ENCODE data around the gene HIBADH.
"Not testable (repeated sequence)": the region's sequence is repeated elsewhere in the genome, so short reads cannot be mapped to it uniquely, and the experiment has no call there.

The HIBADH gene

DNA sequence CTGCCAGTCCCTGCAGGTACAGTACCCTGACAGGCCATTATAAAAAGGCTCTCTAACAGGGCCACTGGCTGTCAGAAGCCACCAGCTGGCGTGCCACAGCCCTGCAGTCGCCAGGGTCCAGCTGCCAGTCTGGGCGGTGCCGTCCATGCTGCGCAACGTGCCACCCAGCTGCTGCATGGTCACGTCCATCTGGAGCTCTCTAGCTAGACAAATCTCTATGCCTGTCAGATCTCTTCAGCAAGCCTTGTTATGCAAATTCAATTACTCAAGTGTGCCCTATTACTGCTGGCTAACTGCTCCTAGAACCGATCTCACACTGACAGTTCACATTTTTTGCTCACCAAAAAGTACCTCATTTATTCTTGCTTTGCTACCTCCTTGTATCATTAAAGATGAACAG is 75.9 kb downstream of the HIBADH start:
- H3K4me1 ChIP-seq (ENCODE audit: control insufficient read depth, insufficient read depth, low read length) = peaks cover 9% of the 10 kb centered on the region
- H3K9ac ChIP-seq (ENCODE audit: low read depth, low read length) = no peak overlapping the region
- no peaks in the 10 kb centered on the region for H3K9me3 ChIP-seq (ENCODE audit: control insufficient read depth, insufficient read depth, low read length)
- no peak overlapping the region for H3K4me3 ChIP-seq (ENCODE audit: low read depth, low read length)
- H3K27me3 ChIP-seq (ENCODE audit: control insufficient read depth, insufficient read depth, low read length) = no peaks in the 10 kb centered on the region
- no peaks in the 10 kb centered on the region for H3K36me3 ChIP-seq (ENCODE audit: control insufficient read depth, insufficient read depth, low read length)

- H3K9me3 ChIP-seq (ENCODE audit: control insufficient read depth, insufficient read depth, low read length) = no peaks in the 10 kb centered on the region
- no peak overlapping the region for H3K4me3 ChIP-seq (ENCODE audit: low read depth, low read length)
- no peaks in the 10 kb centered on the region for H3K36me3 ChIP-seq (ENCODE audit: control insufficient read depth, insufficient read depth, low read length)
- peaks cover 5% of the 10 kb centered on the region for H3K4me1 ChIP-seq (ENCODE audit: control insufficient read depth, insufficient read depth, low read length)
- no peak overlapping the region for H3K9ac ChIP-seq (ENCODE audit: low read depth, low read length)
- H3K27me3 ChIP-seq (ENCODE audit: control insufficient read depth, insufficient read depth, low read length) = no peaks in the 10 kb centered on the region
These were observed 76.8 kb downstream of the HIBADH start for GRCh38 chr7:27585781-27586447.

DNA sequence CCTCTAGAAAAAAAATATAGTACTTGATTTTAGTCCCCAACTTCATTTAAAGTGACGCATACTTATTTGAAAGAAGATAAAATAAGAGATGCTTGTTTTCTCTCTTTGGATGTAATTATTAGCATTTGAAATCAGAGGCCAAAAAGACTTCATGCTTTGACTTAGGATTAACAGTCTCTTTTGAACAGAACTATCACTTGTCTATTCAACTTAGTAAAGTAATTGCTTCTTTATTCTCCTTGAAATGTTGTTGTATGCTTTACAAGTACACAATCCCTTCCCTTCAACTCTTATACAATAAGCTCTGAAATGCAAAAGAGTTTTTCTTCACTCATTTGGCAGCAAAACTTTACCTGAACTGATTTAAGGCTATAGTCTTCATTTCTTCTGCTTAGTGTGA is 80.8 kb downstream of the HIBADH start:
- H3K4me3 ChIP-seq (ENCODE audit: low read depth, low read length) = no peak overlapping the region
- peaks cover 2% of the 10 kb centered on the region for H3K4me1 ChIP-seq (ENCODE audit: control insufficient read depth, insufficient read depth, low read length)
- H3K9me3 ChIP-seq (ENCODE audit: control insufficient read depth, insufficient read depth, low read length) = no peaks in the 10 kb centered on the region
- H3K9ac ChIP-seq (ENCODE audit: low read depth, low read length) = no peak overlapping the region
- no peaks in the 10 kb centered on the region for H3K27me3 ChIP-seq (ENCODE audit: control insufficient read depth, insufficient read depth, low read length)
- H3K36me3 ChIP-seq (ENCODE audit: control insufficient read depth, insufficient read depth, low read length) = no peaks in the 10 kb centered on the region

DNA sequence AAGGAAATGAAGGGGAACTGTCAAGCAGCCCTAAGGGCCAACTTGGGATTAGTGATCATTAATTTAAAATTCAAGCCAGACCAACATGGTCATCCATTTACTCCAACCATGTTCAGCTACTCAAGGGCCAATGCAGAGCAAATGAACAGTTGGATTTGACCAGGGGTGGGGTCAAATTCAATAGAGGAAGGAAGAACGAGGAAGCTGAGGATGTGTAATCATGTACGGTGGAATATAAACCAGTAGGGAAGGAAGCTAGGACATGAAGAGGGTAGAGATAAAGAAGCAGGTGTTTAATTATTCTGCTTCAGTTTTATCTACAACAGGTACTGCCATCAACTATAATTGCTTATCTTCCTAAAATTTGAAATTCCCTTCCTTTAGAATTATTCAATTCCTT is 81.6 kb downstream of the HIBADH start:
- Histone ChIP-seq H3K9me3 (ENCODE audit: control insufficient read depth, insufficient read depth, low read length) (no peaks in the 10 kb centered on the region), H3K4me1 (ENCODE audit: control insufficient read depth, insufficient read depth, low read length) (no peaks in the 10 kb centered on the region), H3K4me3 (ENCODE audit: low read depth, low read length) (no peak overlapping the region), H3K27me3 (ENCODE audit: control insufficient read depth, insufficient read depth, low read length) (no peaks in the 10 kb centered on the region), H3K9ac (ENCODE audit: low read depth, low read length) (no peak overlapping the region), H3K36me3 (ENCODE audit: control insufficient read depth, insufficient read depth, low read length) (no peaks in the 10 kb centered on the region)

GRCh38 chr7:27579565-27579964 is 83.1 kb downstream of the HIBADH start:
- no peaks in the 10 kb centered on the region for H3K36me3 ChIP-seq (ENCODE audit: control insufficient read depth, insufficient read depth, low read length)
- no peaks in the 10 kb centered on the region for H3K27me3 ChIP-seq (ENCODE audit: control insufficient read depth, insufficient read depth, low read length)
- H3K4me3 ChIP-seq (ENCODE audit: low read depth, low read length) = no peak overlapping the region
- peaks cover 2% of the 10 kb centered on the region for H3K4me1 ChIP-seq (ENCODE audit: control insufficient read depth, insufficient read depth, low read length)
- no peaks in the 10 kb centered on the region for H3K9me3 ChIP-seq (ENCODE audit: control insufficient read depth, insufficient read depth, low read length)
- no peak overlapping the region for H3K9ac ChIP-seq (ENCODE audit: low read depth, low read length)

DNA sequence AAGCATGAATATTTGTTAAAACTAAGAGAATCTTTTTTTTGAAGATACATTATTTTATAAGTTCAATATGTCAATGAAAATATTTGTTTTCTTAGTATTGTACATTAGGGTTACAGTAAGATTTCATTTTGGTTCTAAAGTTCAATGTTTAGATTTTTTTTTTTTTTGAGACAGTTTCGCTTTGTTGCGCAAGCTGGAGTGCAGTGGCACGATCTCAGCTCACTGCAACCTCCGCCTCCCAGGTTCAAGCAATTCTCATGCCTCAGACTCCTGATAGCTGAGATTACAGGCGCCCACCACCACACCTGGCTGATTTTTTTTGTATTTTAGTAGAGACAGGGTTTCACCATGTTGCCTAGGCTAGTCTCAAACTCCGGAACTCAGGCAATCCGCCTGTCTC is 84.5 kb downstream of the HIBADH start:
- H3K4me1 ChIP-seq (ENCODE audit: control insufficient read depth, insufficient read depth, low read length); H3K9me3 ChIP-seq (ENCODE audit: control insufficient read depth, insufficient read depth, low read length); H3K4me3 ChIP-seq (ENCODE audit: low read depth, low read length); H3K27me3 ChIP-seq (ENCODE audit: control insufficient read depth, insufficient read depth, low read length); H3K36me3 ChIP-seq (ENCODE audit: control insufficient read depth, insufficient read depth, low read length); H3K9ac ChIP-seq (ENCODE audit: low read depth, low read length): not testable (repeated sequence)

DNA sequence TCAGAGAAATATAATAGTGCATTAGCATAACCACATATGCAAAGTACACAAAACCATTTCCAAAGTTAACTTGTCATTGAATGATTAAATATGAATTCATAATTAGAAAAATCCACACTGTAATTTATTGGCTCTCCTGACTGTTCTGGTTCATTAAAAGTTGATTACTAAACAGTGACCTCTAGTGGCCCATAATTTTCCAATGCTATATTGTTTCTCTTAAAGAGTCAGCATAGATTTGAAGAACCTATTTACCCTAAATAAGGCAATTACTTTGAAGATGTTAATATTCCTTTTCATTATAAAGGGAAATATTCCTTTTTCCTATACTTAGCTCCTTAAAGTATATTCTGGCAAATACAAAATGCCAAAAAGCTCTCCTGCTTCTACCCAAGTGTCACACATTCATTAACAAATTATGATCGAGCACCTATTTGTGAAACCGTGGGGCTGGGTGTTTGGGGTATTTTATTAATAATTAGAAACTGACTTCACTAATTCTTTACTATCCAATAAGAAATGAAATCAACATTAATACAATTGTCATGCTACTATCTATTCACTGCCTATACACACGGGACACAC is 86.2 kb downstream of the HIBADH start:
- Histone ChIP-seq H3K4me3 (ENCODE audit: low read depth, low read length) (no peak overlapping the region), H3K9ac (ENCODE audit: low read depth, low read length) (no peak overlapping the region), H3K36me3 (ENCODE audit: control insufficient read depth, insufficient read depth, low read length) (no peaks in the 10 kb centered on the region)

DNA sequence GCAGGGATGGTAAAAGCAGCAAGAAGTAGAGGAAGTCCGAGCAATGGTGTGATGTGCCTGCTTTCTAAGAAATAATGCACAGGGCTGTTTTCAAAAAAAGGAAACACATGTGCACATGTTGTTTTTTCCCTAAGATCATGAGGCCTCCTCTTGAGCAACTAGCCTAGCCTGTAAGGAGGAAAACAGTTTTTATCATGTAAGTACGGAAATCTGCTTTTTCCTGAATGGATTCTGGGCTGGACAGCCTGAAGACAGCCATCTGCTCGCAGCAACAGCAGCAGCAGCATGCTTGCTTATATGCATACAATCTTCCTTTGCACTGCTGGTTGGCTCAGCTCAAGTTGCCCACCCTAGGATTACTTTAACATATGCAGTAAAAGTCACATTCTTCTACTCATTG is 87.1 kb downstream of the HIBADH start:
- Histone ChIP-seq H3K9ac (ENCODE audit: low read depth, low read length) (no peak overlapping the region), H3K4me1 (ENCODE audit: control insufficient read depth, insufficient read depth, low read length) (peaks cover 2% of the 10 kb centered on the region), H3K4me3 (ENCODE audit: low read depth, low read length) (no peak overlapping the region), H3K27me3 (ENCODE audit: control insufficient read depth, insufficient read depth, low read length) (no peaks in the 10 kb centered on the region), H3K36me3 (ENCODE audit: control insufficient read depth, insufficient read depth, low read length) (no peaks in the 10 kb centered on the region), H3K9me3 (ENCODE audit: control insufficient read depth, insufficient read depth, low read length) (no peaks in the 10 kb centered on the region)

More for the DNA sequence above, 86.2 kb downstream of the HIBADH start:
- Histone ChIP-seq H3K9me3 (ENCODE audit: control insufficient read depth, insufficient read depth, low read length) (no peaks in the 10 kb centered on the region), H3K4me1 (ENCODE audit: control insufficient read depth, insufficient read depth, low read length) (peaks cover 2% of the 10 kb centered on the region), H3K27me3 (ENCODE audit: control insufficient read depth, insufficient read depth, low read length) (no peaks in the 10 kb centered on the region)

DNA sequence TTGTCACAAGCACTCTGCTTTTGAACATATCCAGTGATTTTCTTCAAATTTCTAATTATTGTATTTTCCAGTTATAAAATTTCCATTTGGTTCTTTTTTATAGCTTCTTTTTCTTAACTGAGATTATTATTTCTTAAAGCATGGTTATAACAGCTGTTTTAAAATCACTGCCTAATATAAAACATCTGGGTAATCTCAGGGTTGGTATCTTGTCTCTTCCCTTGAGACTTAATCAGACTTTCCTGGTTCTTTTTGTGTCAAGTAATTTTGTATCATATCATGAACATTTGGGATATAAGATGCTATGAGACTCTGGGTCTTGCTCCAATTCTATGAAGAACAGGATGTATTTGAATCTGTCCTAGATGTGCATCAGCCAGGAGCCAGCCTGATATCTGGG is 93.6 kb downstream of the HIBADH start:
- Histone ChIP-seq H3K9me3 (ENCODE audit: control insufficient read depth, insufficient read depth, low read length) (no peaks in the 10 kb centered on the region), H3K4me3 (ENCODE audit: low read depth, low read length) (no peak overlapping the region), H3K9ac (ENCODE audit: low read depth, low read length) (no peak overlapping the region), H3K36me3 (ENCODE audit: control insufficient read depth, insufficient read depth, low read length) (no peaks in the 10 kb centered on the region), H3K27me3 (ENCODE audit: control insufficient read depth, insufficient read depth, low read length) (peaks cover 4% of the 10 kb centered on the region), H3K4me1 (ENCODE audit: control insufficient read depth, insufficient read depth, low read length) (peaks cover 4% of the 10 kb centered on the region)

DNA sequence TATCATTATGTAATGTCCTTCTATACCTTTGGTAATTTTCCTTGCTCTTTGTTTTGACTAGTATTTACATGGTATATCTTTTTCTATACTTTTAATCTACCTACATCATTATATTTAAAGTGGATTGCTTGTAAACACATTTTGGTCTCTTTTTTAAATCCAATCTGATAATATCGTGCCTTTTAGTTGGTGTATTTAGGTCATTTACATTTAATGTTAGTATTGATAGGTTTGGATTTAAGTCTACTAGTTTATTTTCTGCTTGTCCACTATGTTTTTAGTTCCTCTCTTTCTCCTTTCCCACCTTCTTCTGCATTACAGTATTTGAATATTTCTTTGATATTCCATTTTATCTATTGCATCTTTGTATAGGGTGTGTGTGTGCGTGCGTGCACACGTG is 95.4 kb downstream of the HIBADH start:
- Histone ChIP-seq H3K4me3 (ENCODE audit: low read depth, low read length) (no peak overlapping the region), H3K36me3 (ENCODE audit: control insufficient read depth, insufficient read depth, low read length) (no peaks in the 10 kb centered on the region), H3K9ac (ENCODE audit: low read depth, low read length) (no peak overlapping the region), H3K9me3 (ENCODE audit: control insufficient read depth, insufficient read depth, low read length) (no peaks in the 10 kb centered on the region), H3K27me3 (ENCODE audit: control insufficient read depth, insufficient read depth, low read length) (peaks cover 4% of the 10 kb centered on the region), H3K4me1 (ENCODE audit: control insufficient read depth, insufficient read depth, low read length) (peaks cover 4% of the 10 kb centered on the region)

GRCh38 chr7:27564881-27565482 is 97.7 kb downstream of the HIBADH start:
- no peaks in the 10 kb centered on the region for H3K36me3 ChIP-seq (ENCODE audit: control insufficient read depth, insufficient read depth, low read length)
- peaks cover 4% of the 10 kb centered on the region for H3K4me1 ChIP-seq (ENCODE audit: control insufficient read depth, insufficient read depth, low read length)
- H3K4me3 ChIP-seq (ENCODE audit: low read depth, low read length) = no peak overlapping the region
- H3K9me3 ChIP-seq (ENCODE audit: control insufficient read depth, insufficient read depth, low read length) = no peaks in the 10 kb centered on the region
- no peak overlapping the region for H3K9ac ChIP-seq (ENCODE audit: low read depth, low read length)
- H3K27me3 ChIP-seq (ENCODE audit: control insufficient read depth, insufficient read depth, low read length) = peaks cover 4% of the 10 kb centered on the region

DNA sequence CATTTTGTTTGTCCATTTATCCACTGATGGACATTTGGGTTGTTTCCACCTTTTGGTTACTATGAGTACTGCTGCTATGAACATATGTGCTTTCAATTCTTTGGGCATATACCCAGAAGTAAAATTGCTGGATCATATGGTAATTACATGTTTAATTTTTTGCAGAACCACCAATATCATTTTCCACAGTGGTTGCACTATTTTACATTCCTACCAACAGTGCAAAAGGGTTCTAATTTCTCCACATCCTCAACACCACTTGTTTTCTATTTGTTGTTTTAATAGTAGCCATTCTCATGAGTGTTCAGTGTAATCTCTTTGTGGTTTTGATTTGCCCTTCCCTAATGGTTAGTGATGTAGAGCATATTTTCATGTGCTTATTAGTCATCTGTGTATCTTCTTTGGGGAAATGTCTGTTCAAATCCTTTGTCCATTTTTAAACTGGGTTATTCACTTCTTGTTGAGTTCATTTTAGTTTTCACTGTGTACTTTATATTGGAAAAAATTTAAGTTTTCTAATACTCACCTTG is 101.9 kb downstream of the HIBADH start:
- Histone ChIP-seq H3K4me3 (ENCODE audit: low read depth, low read length) (no peak overlapping the region), H3K9me3 (ENCODE audit: control insufficient read depth, insufficient read depth, low read length) (no peaks in the 10 kb centered on the region), H3K4me1 (ENCODE audit: control insufficient read depth, insufficient read depth, low read length) (peaks cover 4% of the 10 kb centered on the region), H3K27me3 (ENCODE audit: control insufficient read depth, insufficient read depth, low read length) (peaks cover 4% of the 10 kb centered on the region), H3K9ac (ENCODE audit: low read depth, low read length) (no peak overlapping the region), H3K36me3 (ENCODE audit: control insufficient read depth, insufficient read depth, low read length) (no peaks in the 10 kb centered on the region)

Measured in iPS-15b (cell line).